Stimulated activated naive CD8-positive, alpha-beta T cell treated with anti-CD3 and anti-CD28 coated beads, Interleukin-15, amount 100 ng/mL, for 72 hours (primary cell): ENCODE data around the gene ATCAY.
A peak's percentile ranks its signal among the peaks of the same experiment; 100 is the strongest.
"Not testable (repeated sequence)": the region's sequence is repeated elsewhere in the genome, so short reads cannot be mapped to it uniquely, and the experiment has no call there.

Experiments used
- ATAC-seq: fragments of 150-1000 bp; cut with Tn5 transposase; 2 replicates; pipeline ENCODE4 v1.10.0; 2021; ENCODE audit warnings: mild to moderate bottlenecking, moderate library complexity
- DNase-seq, 2 donors: peaks; one replicate each; pipeline ENCODE4 v3.0.0; 2021 to 2022
- H3K27ac Mint-ChIP-seq, 2 donors: one replicate each; pipeline ENCODE4 v1.8.0; 2022; ENCODE audit warnings: mild to moderate bottlenecking in 2 of 2, mixed read lengths in 2 of 2, moderate library complexity in 2 of 2
- H3K27me3 Mint-ChIP-seq: one replicate; pipeline ENCODE4 v1.8.0; 2022; ENCODE audit warnings: mixed read lengths
- H3K4me1 Mint-ChIP-seq: one replicate; pipeline ENCODE4 v1.8.0; 2022; ENCODE audit warnings: mild to moderate bottlenecking, mixed read lengths
- H3K4me3 Mint-ChIP-seq, 2 donors: one replicate each; pipeline ENCODE4 v1.8.0; 2022; ENCODE audit warnings: mild to moderate bottlenecking in 2 of 2, mixed read lengths in 2 of 2, moderate library complexity in 1 of 2
- H3K9me3 Mint-ChIP-seq, 2 donors: one replicate each; pipeline ENCODE4 v1.8.0; 2022; ENCODE audit warnings: mixed read lengths in 2 of 2

The ATCAY gene

DNA sequence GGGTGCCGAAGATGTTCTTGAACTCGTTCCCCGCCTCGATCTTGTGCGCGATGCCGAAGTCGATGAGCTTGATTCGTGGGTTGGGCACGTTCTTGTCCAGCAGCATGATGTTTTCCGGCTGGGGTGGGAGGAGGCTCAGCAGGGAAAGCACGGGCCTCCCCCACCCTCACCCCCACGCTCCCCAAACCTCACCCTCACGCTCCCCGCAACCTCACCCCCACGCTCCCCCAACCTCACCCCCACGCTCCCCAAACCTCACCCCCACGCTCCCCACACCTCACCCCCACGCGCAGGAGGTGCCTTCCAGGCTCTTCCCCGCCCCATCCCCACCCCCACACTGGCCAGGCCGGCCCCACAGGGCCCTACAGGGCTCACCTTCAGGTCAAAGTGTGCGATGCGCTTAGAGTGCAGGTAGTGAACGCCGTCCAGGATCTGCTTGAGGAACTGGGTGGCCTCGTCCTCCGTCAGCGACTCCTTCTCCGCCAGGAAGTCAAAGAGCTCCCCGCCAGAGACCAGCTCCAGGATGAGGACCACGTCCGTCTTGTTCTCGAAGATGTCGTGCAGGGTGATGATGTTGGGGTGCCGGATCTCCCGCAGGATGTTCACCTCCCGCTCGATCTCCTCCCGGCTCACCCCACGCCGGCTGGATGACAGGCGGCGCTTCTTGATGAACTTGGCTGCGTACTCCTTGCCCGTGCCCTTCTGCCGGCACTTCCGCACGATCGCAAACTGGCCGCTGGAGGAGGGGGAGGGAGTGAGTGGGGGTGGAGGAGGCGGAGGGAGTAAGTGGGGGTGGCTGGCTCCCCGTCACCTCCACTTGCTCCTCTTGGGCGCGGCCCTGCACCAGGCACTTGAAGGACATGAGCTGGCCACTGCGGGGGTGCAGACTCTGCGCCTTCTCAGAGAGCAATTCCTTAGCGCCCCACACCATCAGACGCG lies 84.0 kb downstream of the ATCAY start:
- no peaks in the 10 kb centered on the region for H3K27me3 Mint-ChIP-seq
- no peak overlapping the region for H3K4me3 Mint-ChIP-seq
- DNase-seq: no peak
- peak; percentile 48 for ATAC-seq
- peaks cover 14% of the 10 kb centered on the region for H3K4me1 Mint-ChIP-seq
- no peaks in the 10 kb centered on the region for H3K9me3 Mint-ChIP-seq
- H3K27ac Mint-ChIP-seq: no peak overlapping the region

- Mint-ChIP-seq H3K4me3 (no peak overlapping the region), H3K27me3 (no peaks in the 10 kb centered on the region), H3K27ac (no peak overlapping the region), H3K4me1 (peaks cover 30% of the 10 kb centered on the region), H3K9me3 (no peaks in the 10 kb centered on the region)
- DNase-seq (no peak), ATAC-seq (no peak)
Observed at GRCh38 chr19:3966051-3967017, 85.8 kb downstream of the ATCAY start.

DNA sequence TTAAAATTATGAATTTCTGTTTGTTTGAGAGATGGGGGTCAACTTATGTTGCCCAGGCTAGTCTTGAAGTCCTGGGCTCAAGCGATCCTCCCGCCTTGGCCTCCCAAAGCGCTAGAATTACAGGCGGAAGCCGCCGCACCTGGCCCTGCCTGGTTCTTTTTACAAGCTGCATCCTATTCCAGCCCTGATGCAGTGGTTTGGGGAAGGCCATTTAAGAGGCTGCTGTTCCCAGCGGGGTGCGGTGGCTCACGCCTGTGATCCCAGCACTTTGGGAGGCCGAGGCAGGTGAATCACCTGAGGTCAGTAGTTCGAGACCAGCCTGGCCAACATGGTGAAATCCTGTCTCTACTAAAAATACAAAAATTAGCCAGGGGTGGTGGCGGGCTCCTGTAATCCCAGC lies 87.5 kb downstream of the ATCAY start:
- peaks cover 32% of the 10 kb centered on the region for H3K4me1 Mint-ChIP-seq
- DNase-seq, ATAC-seq, H3K4me3 Mint-ChIP-seq, H3K9me3 Mint-ChIP-seq, H3K27ac Mint-ChIP-seq, H3K27me3 Mint-ChIP-seq: not testable (repeated sequence)

GRCh38 chr19:3968556-3969434 lies 88.3 kb downstream of the ATCAY start:
- H3K4me3 Mint-ChIP-seq: no peak overlapping the region
- no peaks in the 10 kb centered on the region for H3K9me3 Mint-ChIP-seq
- DNase-seq: no peak
- H3K4me1 Mint-ChIP-seq: peaks cover 32% of the 10 kb centered on the region
- H3K27me3 Mint-ChIP-seq: no peaks in the 10 kb centered on the region
- no peak for ATAC-seq
- H3K27ac Mint-ChIP-seq: no peak overlapping the region

DNA sequence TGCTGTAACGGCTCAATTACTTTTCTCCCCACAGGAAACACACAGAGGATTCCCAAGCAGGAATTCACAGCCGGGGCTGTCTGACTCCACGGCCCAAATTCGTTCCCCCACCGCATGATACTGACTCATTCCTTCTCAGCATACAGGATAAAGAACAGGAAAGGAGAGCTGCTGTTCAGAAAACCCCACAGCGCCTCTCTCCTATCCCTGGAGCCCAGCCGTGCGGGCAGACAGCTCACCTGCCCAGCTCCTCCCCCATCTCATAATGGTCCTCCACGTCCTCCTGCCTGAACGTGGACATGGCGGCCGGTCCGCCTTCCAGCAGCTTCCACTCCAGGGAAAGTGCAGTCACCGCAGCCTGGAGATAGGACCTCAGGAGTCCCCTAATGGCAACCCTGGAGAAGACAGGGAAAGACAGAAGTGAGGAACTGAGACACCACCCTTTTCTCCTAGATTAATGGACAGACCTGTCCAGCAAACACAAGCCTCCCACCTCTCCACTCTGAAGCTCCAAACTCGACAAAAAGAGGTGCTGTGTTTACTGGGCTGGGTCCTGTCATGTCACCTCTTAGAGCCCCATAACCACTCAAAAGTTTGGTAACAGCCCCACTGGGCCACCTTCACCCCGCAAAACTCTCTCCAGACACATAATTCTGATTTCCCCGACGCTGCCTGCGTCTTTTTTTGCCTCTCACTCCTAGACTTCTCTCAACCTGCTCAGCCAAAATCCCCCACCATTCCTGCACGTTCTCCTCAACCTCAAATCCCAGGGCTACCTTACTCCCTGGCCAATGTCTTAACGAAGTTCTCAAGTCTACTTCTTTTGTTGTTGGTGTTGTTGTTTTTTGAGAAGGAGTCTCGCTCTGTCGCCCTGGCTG lies 89.2 kb downstream of the ATCAY start:
- H3K27ac Mint-ChIP-seq: peak overlapping the region; percentile 87 to 94
- no peaks in the 10 kb centered on the region for H3K9me3 Mint-ChIP-seq
- ATAC-seq (no peak), DNase-seq (no peak)
- H3K4me1 Mint-ChIP-seq: peaks cover 32% of the 10 kb centered on the region
- no peaks in the 10 kb centered on the region for H3K27me3 Mint-ChIP-seq
- peak overlapping the region; percentile 89 for H3K4me3 Mint-ChIP-seq

DNA sequence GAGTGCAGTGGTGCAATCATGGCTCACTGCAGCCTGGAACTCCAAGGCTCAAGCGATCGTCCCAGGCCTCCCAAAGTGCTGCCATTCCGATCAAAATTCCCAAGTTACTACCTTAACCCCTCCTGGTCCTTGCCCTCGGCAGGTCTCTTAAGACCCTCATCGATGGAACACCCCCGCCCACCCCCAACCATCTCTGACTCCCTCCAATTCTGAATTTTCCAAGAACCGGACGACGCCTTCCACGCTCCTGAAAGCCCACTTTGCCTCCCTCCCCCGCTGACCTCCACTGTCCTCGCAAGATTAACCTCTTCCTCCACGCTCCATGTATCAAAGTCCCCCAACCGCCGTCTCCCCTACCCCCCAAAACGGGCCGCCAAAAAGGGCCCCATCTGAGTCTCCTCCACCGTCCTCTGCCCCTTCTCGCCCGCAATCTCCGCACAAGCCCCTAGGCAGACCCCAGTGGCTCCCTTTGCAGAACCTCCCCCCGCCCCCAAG lies 89.9 kb downstream of the ATCAY start:
- Mint-ChIP-seq H3K4me3 (peak overlapping the region; percentile 89), H3K27ac (peak overlapping the region; percentile 87 to 94), H3K27me3 (no peaks in the 10 kb centered on the region), H3K9me3 (no peaks in the 10 kb centered on the region), H3K4me1 (peaks cover 32% of the 10 kb centered on the region)
- ATAC-seq (no peak), DNase-seq (no peak)

- Mint-ChIP-seq H3K27ac (peak within 1 kb of the TSS; percentile 93 to 94), H3K4me3 (peak within 1 kb of the TSS; percentile 89), H3K9me3 (no peaks in the 10 kb centered on the region), H3K27me3 (no peaks in the 10 kb centered on the region), H3K4me1 (peaks cover 32% of the 10 kb centered on the region)
- ATAC-seq: peak; percentile 93
- DNase-seq: peak; percentile 93 to 95
Observed at GRCh38 chr19:3970808-3971598, 90.5 kb downstream of the ATCAY start, which contains the start of gene DAPK3. Gene DAPK3, minus strand, starts transcription at chr19:3971099. Its CDS starts 1,364 bp downstream, at chr19:3969735.

DNA sequence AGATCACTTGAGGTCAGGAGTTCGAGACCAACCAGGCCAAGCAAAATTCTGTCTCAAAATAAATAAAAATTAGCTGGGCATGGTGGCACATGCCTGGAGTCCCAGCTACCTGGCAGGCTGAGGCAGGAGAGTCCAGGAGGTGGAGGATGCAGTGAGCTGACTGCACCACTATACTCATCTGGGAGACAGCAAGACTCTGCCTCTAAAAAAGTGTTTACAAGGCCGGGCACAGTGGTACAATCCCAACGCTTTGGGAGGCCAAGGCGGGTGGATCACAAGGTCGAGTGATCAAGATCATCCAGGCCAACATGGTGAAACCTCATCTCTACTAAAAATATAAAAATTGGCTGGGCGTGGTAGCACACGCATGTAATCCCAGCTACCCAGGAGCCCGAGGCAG lies 94.7 kb downstream of the ATCAY start:
- Mint-ChIP-seq H3K4me3 (no peak overlapping the region), H3K27ac (no peak overlapping the region), H3K9me3 (no peaks in the 10 kb centered on the region), H3K27me3 (no peaks in the 10 kb centered on the region), H3K4me1 (peaks cover 41% of the 10 kb centered on the region)
- no peak for ATAC-seq
- DNase-seq: no peak

DNA sequence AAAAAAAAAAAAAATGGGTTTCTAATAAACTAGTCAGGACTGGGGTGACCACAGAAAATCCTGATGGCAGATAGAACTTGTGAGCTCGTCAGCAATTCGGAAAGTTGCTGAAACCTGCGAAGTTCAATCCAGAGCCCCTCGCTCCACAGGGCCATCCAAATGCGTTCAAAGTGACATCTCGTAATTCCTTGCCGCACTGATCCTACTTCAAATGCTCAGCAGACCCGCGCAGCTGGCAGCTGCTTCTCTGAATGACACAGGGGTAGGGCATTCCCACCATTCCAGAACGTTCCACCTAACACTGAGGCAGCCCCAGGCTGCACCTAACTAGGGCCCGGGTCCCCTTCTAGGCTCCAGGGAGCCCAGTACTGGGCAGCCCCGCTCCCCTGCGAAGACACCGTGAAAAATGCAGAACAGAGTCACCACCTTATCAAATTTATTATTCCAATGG lies 95.2 kb downstream of the ATCAY start:
- peak overlapping the region in 1 of 2 donors; percentile 86 for H3K27ac Mint-ChIP-seq
- H3K9me3 Mint-ChIP-seq: no peaks in the 10 kb centered on the region
- no peaks in the 10 kb centered on the region for H3K27me3 Mint-ChIP-seq
- H3K4me1 Mint-ChIP-seq: peaks cover 38% of the 10 kb centered on the region
- H3K4me3 Mint-ChIP-seq: no peak overlapping the region
- ATAC-seq (no peak), DNase-seq (peak in 1 of 2 donors; percentile 13)

- no peaks in the 10 kb centered on the region for H3K27me3 Mint-ChIP-seq
- DNase-seq (peak in 1 of 2 donors; percentile 24), ATAC-seq (peak; percentile 2)
- H3K27ac Mint-ChIP-seq: peak overlapping the region in 1 of 2 donors; percentile 96
- H3K9me3 Mint-ChIP-seq: no peaks in the 10 kb centered on the region
- peaks cover 42% of the 10 kb centered on the region for H3K4me1 Mint-ChIP-seq
- peak overlapping the region in 1 of 2 donors; percentile 24 for H3K4me3 Mint-ChIP-seq
Observed at GRCh38 chr19:3976495-3977241, 96.2 kb downstream of the ATCAY start.
